Osteoblast (primary cell): Measurements from ENCODE around the gene MLH1. TPM values are rescaled to one million over a fixed set of nuclear protein-coding genes. Genes with fewer than 3 reads are reported as not detected.

Experiments used
- DNase-seq: peaks from one replicate; pipeline ENCODE4 v3.0.0; 2011; ENCODE audit warnings: low spot score, mixed read lengths; ENCODE audit not compliant: insufficient read length; ENCODE audit errors: missing footprints
- H2AFZ ChIP-seq: 2 replicates; pipeline ENCODE4 v1.6.0; 2011; ENCODE audit warnings: mild to moderate bottlenecking, low read length
- H3K27ac ChIP-seq: 2 replicates; pipeline ENCODE4 v1.5.1; 2011; ENCODE audit warnings: mild to moderate bottlenecking, low read depth, low read length, moderate library complexity
- H3K27me3 ChIP-seq: 2 replicates; pipeline ENCODE4 v1.6.0; 2012; ENCODE audit warnings: mild to moderate bottlenecking, control low read depth, inconsistent platforms, low read length, moderate library complexity; ENCODE audit not compliant: insufficient read depth
- H3K36me3 ChIP-seq: 2 replicates; pipeline ENCODE4 v1.5.1; 2011; ENCODE audit warnings: mild to moderate bottlenecking, low read length, control low read depth, moderate library complexity; ENCODE audit not compliant: insufficient read depth
- H3K4me1 ChIP-seq: 2 replicates; pipeline ENCODE4 v1.5.1; 2011; ENCODE audit warnings: mild to moderate bottlenecking, low read length, control low read depth, moderate library complexity; ENCODE audit not compliant: insufficient read depth
- H3K4me2 ChIP-seq: 2 replicates; pipeline ENCODE4 v1.6.0; 2011; ENCODE audit warnings: mild to moderate bottlenecking, low read length; ENCODE audit not compliant: insufficient read depth
- H3K4me3 ChIP-seq: fragments of 200-600 bp; sonication (generic); 3 replicates; pipeline ENCODE4 v1.5.1; 2012; ENCODE audit warnings: mild to moderate bottlenecking, low read length, inconsistent platforms; ENCODE audit not compliant: insufficient read depth
- H3K79me2 ChIP-seq: 2 replicates; pipeline ENCODE4 v1.6.0; 2012; ENCODE audit warnings: mild to moderate bottlenecking, low read length, control low read depth, inconsistent platforms; ENCODE audit not compliant: insufficient read depth
- H3K9me3 ChIP-seq: 2 replicates; pipeline ENCODE4 v1.5.1; 2011; ENCODE audit warnings: low read depth, low read length, control low read depth
- H4K20me1 ChIP-seq: 2 replicates; pipeline ENCODE4 v1.6.0; 2012; ENCODE audit warnings: mild to moderate bottlenecking, low read length, control low read depth; ENCODE audit not compliant: insufficient read depth
- total RNA-seq: library from RNA; depleted of rRNA; stranded (reverse); fragments of >200 nt; gene quantifications from 2 replicates; pipeline ENCODE4 v1.2.3, GENCODE V29; 2012
- TF ChIP-seq, protein P1 (sequence below): IDR thresholded peaks from 2 replicates; pipeline ENCODE4 v1.5.1; 2011; ENCODE audit warnings: mild to moderate bottlenecking, low read depth, low read length, moderate library complexity; ENCODE audit errors: extremely low read depth

MLH1 gene
- total RNA-seq, 1 donor = 53.6 TPM

GRCh38 chr3:37075955-37076354 lies 82.6 kb downstream of the MLH1 start:
- H2AFZ ChIP-seq = no peak overlapping the region
- no peaks in the 10 kb centered on the region for H3K27me3 ChIP-seq
- DNase-seq = no peak
- peaks cover 41% of the 10 kb centered on the region for H3K4me1 ChIP-seq
- no peak overlapping the region for H3K4me3 ChIP-seq
- H3K27ac ChIP-seq = peak overlapping the region; percentile 41
- H3K36me3 ChIP-seq = peaks cover 22% of the 10 kb centered on the region
- no peaks in the 10 kb centered on the region for H4K20me1 ChIP-seq
- H3K4me2 ChIP-seq = no peak overlapping the region
- peaks cover 8% of the 10 kb centered on the region for H3K79me2 ChIP-seq
- TF ChIP-seq, protein P1, sequence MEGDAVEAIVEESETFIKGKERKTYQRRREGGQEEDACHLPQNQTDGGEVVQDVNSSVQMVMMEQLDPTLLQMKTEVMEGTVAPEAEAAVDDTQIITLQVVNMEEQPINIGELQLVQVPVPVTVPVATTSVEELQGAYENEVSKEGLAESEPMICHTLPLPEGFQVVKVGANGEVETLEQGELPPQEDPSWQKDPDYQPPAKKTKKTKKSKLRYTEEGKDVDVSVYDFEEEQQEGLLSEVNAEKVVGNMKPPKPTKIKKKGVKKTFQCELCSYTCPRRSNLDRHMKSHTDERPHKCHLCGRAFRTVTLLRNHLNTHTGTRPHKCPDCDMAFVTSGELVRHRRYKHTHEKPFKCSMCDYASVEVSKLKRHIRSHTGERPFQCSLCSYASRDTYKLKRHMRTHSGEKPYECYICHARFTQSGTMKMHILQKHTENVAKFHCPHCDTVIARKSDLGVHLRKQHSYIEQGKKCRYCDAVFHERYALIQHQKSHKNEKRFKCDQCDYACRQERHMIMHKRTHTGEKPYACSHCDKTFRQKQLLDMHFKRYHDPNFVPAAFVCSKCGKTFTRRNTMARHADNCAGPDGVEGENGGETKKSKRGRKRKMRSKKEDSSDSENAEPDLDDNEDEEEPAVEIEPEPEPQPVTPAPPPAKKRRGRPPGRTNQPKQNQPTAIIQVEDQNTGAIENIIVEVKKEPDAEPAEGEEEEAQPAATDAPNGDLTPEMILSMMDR = no peak
- H3K9me3 ChIP-seq = no peaks in the 10 kb centered on the region

- no peaks in the 10 kb centered on the region for H3K4me1 ChIP-seq
- H3K79me2 ChIP-seq = peaks cover 20% of the 10 kb centered on the region
- no peak overlapping the region for H3K27ac ChIP-seq
- no peak for DNase-seq
- no peak overlapping the region for H3K4me3 ChIP-seq
- peaks cover 29% of the 10 kb centered on the region for H3K36me3 ChIP-seq
- no peak overlapping the region for H2AFZ ChIP-seq
- no peaks in the 10 kb centered on the region for H3K9me3 ChIP-seq
- no peaks in the 10 kb centered on the region for H3K27me3 ChIP-seq
- no peak overlapping the region for H3K4me2 ChIP-seq
- TF ChIP-seq, protein P1 = no peak
- H4K20me1 ChIP-seq = no peaks in the 10 kb centered on the region
These were observed 89.0 kb downstream of the MLH1 start for GRCh38 chr3:37082317-37082716.

- Histone ChIP-seq H3K27me3 (no peaks in the 10 kb centered on the region), H3K36me3 (peaks cover 42% of the 10 kb centered on the region), H2AFZ (no peak overlapping the region), H3K9me3 (no peaks in the 10 kb centered on the region), H3K4me3 (no peak overlapping the region), H4K20me1 (no peaks in the 10 kb centered on the region), H3K27ac (no peak overlapping the region), H3K79me2 (peaks cover 28% of the 10 kb centered on the region), H3K4me2 (no peak overlapping the region), H3K4me1 (no peaks in the 10 kb centered on the region)
- DNase-seq = no peak
- TF ChIP-seq, protein P1 = no peak
These were observed 93.6 kb downstream of the MLH1 start for GRCh38 chr3:37086918-37087317.

- H4K20me1 ChIP-seq = no peaks in the 10 kb centered on the region
- H3K4me1 ChIP-seq = no peaks in the 10 kb centered on the region
- H3K4me2 ChIP-seq = no peak overlapping the region
- peaks cover 36% of the 10 kb centered on the region for H3K36me3 ChIP-seq
- H3K9me3 ChIP-seq = no peaks in the 10 kb centered on the region
- H3K79me2 ChIP-seq = peaks cover 28% of the 10 kb centered on the region
- no peak overlapping the region for H3K4me3 ChIP-seq
- TF ChIP-seq, protein P1 = no peak
- H3K27ac ChIP-seq = no peak overlapping the region
- no peak overlapping the region for H2AFZ ChIP-seq
- H3K27me3 ChIP-seq = no peaks in the 10 kb centered on the region
- no peak for DNase-seq
These were observed 94.6 kb downstream of the MLH1 start for GRCh38 chr3:37087870-37088269.
